Activated CD8-positive, alpha-beta memory T cell treated with anti-CD3 and anti-CD28 coated beads, Interleukin-2, amount 50 U/mL, for 48 hours (primary cell): ENCODE data around the gene GSK3B.
"Not testable (repeated sequence)": the region's sequence is repeated elsewhere in the genome, so short reads cannot be mapped to it uniquely, and the experiment has no call there.

ENCODE experiments used
- DNase-seq: peaks from one replicate; pipeline ENCODE4 v3.0.0-alpha.2; 2020

The GSK3B gene

DNA sequence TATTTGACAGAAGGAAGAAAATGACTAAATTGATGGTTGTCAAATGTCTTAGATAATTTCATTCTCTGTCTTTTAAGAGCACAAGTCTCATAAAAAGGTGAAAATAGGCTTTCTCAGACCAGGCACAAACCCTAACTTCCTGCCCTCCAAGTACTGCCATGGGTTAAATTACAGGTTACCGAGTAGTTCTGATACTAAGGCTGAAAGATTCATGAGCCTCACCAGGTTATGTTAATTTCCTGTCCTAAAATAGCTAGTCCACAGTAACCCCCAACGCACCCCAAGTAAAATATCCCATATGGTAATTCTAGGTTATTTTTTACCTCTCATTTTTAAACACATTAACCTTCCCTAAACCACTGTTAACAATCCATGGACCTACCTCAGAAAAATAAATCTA lies 42.0 kb downstream of the GSK3B start:
- DNase-seq = no peak

DNA sequence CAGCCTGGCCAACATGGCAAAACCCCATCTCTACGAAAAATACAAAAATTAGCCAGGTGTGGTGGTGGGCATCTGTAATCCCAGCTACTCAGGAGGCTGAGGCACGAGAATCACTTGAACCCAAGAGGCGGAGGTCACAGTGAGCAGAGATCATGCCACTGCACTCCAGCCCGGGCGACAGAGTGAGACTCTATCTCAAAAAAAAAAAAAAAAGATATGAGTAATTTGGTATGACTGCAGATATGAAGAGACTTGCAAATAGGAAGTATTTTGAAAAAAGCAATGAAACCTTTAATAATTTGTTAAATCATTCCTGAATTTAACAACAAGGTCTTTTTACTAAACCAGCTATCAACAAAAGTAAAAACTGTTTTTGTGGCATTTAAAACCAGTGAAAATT lies 42.7 kb downstream of the GSK3B start:
- not testable (repeated sequence) for DNase-seq

- DNase-seq = no peak
Observed at GRCh38 chr3:120049881-120050539, 44.2 kb downstream of the GSK3B start.

- DNase-seq = no peak
Observed at GRCh38 chr3:120049072-120049471, 45.2 kb downstream of the GSK3B start.

DNA sequence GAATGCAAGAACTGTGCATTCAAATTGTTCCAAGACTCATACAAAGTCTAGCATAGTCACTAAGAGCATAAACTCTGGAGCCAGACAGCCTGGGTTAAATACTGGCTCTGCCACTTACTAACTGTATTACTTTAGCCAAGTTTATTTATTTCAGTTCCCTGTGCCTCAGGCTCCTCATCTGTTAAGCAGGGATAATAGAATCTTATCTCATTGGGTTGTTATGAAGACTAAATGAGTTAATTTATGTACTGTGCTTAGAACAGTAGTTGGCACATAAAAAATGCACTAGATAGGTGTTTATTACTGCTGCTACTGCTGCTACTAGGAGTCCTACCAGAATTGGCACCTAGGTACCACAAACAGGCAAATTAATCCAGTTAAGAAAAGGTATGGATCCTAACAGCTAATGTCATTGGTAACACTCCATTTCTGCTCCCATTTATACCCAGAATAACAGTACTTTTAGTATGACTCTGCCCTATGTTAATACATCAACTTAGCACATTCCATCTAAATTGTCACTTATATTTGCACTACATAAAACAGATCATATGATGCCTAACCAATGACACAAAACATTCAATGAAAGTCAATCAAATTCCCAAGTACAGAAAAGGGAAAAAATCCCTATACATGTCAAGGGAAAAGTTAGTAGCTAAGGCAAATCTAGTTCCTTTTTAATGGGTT lies 45.7 kb downstream of the GSK3B start:
- no peak for DNase-seq

DNA sequence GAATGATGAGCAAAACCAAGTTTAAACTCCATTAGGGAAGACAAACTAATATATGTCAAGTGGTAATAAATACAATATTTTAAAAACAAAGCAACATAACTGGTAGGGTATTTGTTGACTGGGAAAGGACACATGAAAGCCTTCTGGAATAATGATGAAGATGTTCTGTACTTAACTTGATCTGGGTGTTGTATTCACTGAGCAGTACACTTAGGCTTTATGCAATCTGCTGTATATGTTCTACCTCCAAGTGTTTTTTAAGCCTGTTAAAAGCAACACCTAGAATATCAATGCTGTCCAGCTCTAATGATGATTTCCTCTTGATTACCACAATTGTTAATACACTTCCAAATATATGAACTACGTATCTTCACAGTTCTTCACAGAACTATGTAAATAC lies 46.6 kb downstream of the GSK3B start:
- DNase-seq = no peak

DNA sequence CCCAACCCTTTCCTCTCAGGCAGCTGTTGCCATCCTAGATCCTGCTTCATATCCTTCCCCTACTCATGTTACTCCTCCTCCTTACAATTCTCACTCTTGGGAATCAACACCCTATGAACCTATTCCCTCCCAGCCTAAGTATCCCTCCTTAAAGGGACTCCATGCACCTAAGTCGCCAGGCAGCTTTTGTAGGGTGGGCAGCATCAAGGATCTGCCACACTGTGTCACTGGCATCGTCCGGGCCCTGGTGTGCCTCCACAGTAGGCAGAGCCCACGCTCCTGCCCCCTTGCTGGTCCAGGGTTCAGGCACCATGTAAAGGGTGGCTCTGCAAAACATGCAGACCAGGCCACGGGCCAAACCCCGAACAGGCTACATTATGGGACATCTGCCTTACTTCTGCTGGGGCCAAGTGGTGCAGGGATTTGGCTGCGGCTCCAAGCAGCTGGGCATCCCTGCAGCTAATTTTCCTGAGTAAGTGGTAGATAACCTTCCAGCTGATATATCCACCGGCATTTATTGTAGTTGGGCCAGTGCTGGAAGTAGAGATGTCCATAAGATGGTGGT lies 53.4 kb downstream of the GSK3B start:
- no peak for DNase-seq

DNA sequence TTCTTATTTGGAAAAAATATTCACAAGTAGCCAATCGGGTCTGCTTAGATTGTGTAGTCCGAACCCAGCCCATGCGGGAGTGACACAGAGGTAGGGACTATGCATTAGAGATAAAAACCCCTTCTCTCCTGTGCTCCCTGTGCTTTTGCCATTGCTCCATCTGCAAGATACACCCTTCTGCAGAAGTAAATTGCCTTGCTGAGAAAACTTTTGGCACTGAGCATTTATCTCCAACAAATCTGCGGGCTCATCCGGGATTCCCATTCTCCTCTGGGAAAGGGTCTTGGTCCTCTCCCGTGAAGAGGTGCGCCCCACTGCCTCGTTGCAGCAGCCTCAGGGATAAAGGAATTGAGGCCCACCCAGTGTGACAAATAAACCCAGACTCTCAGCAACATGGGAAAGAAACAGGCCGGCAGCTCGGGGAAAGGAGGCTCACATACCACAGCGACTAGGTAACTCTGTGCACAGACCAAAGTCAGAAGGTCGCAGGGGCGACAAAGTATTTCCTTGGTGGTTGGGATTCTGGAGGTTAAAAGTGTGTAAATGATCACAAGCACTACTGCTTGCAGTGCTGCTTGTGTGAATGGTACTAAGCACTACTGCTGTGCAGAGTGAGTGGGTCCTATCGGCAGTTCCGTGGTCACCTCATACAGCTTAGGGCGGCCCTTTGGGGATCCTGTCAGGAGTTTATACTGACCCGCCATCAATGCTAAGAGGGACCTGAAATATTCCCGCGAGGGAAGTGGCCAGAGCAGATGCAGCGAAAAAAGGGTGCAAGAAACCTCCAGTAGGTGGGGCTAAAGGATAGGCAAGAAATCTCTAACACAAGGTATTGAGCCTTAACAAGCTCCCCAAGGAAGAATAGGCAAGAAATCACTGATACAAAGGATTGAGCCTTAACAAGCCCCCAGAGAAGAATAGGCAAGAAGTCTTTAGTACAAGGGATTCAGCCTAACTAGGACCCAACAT lies 54.3 kb downstream of the GSK3B start:
- no peak for DNase-seq

DNA sequence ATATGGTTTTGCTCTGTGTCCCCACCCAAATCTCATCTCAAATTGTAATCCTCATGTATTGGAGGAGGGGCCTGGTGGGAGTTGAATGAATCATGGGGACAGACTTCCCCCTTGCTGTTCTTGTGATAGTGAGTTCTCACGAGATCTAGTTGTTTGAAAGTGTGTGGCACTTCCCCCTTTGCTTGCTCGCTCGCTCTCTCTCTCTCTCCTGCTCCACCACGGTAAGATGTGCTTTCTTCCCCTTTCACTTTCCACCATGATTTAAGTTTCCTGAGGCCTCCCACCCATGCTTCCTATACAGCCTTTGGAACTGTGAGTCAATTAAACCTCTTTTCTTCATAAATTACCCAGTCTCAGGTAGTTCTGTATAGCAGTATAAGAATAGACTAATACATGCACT lies 60.7 kb downstream of the GSK3B start:
- no peak for DNase-seq

DNA sequence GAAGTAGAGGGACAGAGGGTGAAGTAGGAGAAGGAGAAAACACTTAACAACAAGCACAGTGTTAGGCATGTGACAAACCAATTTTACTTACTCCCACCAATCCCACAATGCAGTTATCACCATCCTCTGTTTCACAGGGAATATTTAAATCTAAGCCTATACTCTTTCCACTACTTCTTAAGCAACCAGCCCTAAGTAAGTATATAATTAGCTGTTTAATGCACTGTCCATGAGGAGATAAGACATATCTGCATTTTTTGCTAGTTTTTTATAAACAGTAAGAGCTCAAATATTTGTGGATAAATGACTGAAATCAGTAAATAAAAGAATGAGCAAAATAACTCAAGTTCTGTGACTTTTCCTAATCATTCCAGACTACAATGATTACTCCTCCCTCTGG lies 62.7 kb downstream of the GSK3B start:
- no peak for DNase-seq

DNA sequence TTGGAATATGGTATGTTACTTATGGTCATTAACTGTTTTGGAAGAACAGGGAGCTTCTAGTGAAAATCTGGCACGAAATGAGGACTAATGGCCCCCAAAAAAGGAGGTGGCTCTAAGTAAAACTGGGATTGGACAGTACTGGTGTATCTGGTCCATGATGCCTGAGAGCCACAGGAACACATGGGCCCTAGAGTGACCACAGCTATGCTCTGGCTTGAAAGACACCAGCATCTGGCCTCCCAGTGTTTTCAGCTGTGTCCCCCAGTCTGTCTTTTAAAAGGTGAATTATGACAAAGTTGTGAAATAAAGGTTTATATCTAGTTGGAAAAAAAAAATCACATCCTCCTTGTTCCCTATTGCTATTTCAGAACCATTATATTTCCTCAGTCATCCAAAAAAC lies 64.5 kb downstream of the GSK3B start:
- DNase-seq = no peak

- DNase-seq = no peak
Observed at GRCh38 chr3:120028271-120029047, 65.8 kb downstream of the GSK3B start.

DNA sequence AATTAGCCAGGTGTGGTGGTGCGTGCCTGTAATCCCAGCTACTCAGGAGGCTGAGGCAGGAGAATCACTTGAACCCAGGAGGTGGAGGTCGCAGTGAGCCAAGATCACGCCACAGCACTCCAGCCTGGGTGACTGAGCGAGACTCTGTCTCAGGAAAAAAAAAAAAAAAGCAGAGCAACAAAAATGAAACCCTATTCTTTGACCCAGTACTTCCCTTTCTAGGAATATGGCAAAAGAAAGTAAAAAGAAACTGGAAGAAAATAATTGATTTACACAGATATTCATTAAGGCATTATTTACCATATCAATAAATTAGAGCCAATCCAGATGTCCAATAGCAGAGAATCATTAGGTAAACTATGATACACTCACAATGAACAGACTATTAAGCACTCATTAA lies 67.0 kb downstream of the GSK3B start:
- no peak for DNase-seq

DNA sequence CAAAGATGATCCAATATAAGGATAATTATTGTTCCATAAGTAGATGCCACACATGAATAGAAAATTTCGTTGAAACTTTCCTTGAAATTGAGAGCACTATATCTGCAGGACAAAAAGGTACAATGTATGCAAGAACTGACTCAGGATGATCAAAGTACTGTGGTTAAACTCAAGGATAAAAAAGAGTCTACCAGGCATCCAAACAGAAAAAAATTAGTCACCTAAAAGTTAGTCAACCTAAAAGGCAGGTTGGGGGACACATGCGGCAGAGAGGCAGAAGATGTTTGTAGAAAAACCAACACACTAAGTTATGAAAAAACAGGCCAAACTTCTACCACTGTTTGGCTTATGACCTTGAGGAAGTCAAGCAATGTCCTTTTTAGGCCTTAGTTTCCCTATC lies 68.7 kb downstream of the GSK3B start:
- no peak for DNase-seq

DNA sequence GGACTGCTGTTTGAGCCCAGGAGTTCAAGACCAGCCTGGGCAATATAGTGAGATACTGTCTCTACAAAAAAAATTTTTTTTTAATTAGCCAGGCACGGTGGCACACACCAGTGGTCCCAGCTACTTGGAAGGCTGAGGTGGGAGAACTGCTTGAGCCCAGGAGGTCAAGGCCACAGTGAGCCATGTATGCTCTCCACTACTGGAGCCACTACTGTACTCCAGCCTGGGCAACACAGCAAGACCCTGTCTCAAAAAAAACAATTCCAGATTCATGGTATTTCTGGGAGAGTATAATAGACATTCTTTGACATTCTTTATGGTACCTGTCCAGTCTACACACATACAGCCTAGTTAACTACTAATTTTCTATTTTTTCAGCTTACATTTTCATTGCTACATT lies 70.1 kb downstream of the GSK3B start:
- no peak for DNase-seq

DNA sequence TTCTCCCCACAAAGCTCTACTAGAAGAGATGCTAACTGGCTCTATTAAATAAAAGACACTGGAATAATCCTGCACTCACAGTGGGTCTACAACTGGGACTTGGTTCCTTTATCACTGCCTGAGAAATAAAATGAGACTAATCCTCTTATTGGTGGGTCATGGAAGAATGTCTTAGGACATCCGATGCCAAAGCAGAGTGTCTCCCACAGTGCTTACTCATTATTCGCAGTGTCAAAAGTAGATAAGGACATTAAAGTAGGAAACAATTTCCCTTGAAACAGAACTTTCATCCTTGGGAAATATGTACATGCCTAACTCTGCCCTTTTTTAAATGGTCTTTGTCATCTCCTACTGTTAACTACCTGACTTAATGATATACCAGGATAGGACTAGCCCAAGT lies 71.5 kb downstream of the GSK3B start:
- DNase-seq = no peak

- DNase-seq = no peak
Observed at GRCh38 chr3:120021523-120021922, 72.7 kb downstream of the GSK3B start.

GRCh38 chr3:120018299-120018698 lies 75.9 kb downstream of the GSK3B start:
- no peak for DNase-seq

GRCh38 chr3:120017692-120018091 lies 76.6 kb downstream of the GSK3B start:
- DNase-seq = no peak

DNA sequence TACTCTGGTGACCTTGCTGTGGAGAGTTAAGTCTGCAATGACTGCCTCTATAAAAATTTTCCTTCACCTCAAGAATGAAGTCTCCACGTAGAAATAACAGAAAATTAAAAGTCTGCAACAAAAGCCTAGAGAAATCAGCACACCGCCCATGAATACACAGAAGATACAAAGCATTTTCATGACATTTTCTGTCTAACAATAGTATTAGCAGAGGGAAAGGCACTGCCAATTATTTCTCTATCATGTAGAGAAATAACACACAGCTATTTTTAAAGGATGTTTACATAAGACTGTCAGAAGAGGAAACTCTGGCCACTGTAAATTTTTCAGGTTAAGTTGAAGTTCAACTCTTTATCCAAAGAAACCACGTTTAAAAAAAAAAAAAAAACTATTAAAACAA lies 80.8 kb downstream of the GSK3B start:
- no peak for DNase-seq

DNA sequence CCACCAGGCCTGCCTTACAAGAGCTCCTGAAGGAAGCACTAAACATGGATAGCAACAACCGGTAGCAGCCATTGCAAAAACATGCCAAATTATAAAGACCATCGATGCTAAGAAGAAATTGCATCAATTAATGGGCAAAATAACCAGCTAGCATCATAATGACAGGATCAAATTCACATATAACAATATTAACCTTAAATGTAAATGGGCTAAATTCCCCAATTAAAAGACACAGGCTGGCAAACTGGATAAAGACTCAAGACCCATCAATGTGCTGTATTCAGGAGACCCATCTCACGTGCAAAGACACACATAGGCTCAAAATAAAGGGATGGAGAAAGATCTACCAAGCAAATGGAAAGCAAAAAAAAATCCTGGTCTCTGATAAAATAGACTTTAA lies 88.5 kb downstream of the GSK3B start:
- DNase-seq = not testable (repeated sequence)

- DNase-seq = not testable (repeated sequence)
Observed at GRCh38 chr3:120004008-120004498, 90.2 kb downstream of the GSK3B start.
